PC-9 (cell line): Measurements from ENCODE around the gene PHF21A.

Source experiments
- EZH2 ChIP-seq: fragments of 200-600 bp; sonication (generic); IDR thresholded peaks from 2 replicates; pipeline ENCODE4 v1.8.0; 2017; ENCODE audit warnings: antibody characterized with exemption, low read depth
- TF ChIP-seq, protein P1 (sequence below): fragments of 200-600 bp; sonication (generic); conservative IDR thresholded peaks from 2 replicates; pipeline ENCODE4 v1.6.1; 2017; ENCODE audit warnings: mixed run types, antibody characterized with exemption, mild to moderate bottlenecking, moderate library complexity

- no peak for TF ChIP-seq EZH2
- TF ChIP-seq, protein P1, sequence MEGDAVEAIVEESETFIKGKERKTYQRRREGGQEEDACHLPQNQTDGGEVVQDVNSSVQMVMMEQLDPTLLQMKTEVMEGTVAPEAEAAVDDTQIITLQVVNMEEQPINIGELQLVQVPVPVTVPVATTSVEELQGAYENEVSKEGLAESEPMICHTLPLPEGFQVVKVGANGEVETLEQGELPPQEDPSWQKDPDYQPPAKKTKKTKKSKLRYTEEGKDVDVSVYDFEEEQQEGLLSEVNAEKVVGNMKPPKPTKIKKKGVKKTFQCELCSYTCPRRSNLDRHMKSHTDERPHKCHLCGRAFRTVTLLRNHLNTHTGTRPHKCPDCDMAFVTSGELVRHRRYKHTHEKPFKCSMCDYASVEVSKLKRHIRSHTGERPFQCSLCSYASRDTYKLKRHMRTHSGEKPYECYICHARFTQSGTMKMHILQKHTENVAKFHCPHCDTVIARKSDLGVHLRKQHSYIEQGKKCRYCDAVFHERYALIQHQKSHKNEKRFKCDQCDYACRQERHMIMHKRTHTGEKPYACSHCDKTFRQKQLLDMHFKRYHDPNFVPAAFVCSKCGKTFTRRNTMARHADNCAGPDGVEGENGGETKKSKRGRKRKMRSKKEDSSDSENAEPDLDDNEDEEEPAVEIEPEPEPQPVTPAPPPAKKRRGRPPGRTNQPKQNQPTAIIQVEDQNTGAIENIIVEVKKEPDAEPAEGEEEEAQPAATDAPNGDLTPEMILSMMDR: no peak
These were observed 216.8 kb downstream of the PHF21A start for GRCh38 chr11:45904309-45904915.
